NB4 (cell line): ENCODE results near the gene CUX1.

Experiments
- DNase-seq: peaks from one replicate; pipeline ENCODE4 v3.0.0; 2010; ENCODE audit warnings: low read depth
- H3K4me3 ChIP-seq: one replicate; pipeline ENCODE4 v1.5.1; 2011; ENCODE audit warnings: mild to moderate bottlenecking, low read depth, low read length, moderate library complexity
- CTCF ChIP-seq: IDR thresholded peaks from one replicate; pipeline ENCODE4 v1.5.1; 2012; ENCODE audit warnings: low read depth, low read length
- MAX ChIP-seq: IDR thresholded peaks from 2 replicates; pipeline ENCODE4 v1.6.1; 2011; ENCODE audit warnings: low read depth, low read length
- MYC ChIP-seq: IDR thresholded peaks from 2 replicates; pipeline ENCODE4 v1.6.1; 2011; ENCODE audit warnings: low read depth, low read length
- POLR2A ChIP-seq: IDR thresholded peaks from 2 replicates; pipeline ENCODE4 v1.6.1; 2011; ENCODE audit warnings: mild to moderate bottlenecking; ENCODE audit not compliant: insufficient read length; ENCODE audit errors: extremely low read depth

The CUX1 gene

GRCh38 chr7:102156867-102157266, 339.4 kb downstream of the CUX1 start:
- no peak for DNase-seq
- no peak for TF ChIP-seq CTCF
- TF ChIP-seq MYC: no peak
- TF ChIP-seq POLR2A: no peak
- no peak for TF ChIP-seq MAX
- no peak overlapping the region for H3K4me3 ChIP-seq

GRCh38 chr7:102165136-102165535, 347.7 kb downstream of the CUX1 start:
- no peak for DNase-seq
- TF ChIP-seq CTCF (no peak), POLR2A (no peak), MYC (no peak), MAX (no peak)
- H3K4me3 ChIP-seq: no peak overlapping the region

- TF ChIP-seq MYC (no peak), POLR2A (no peak), CTCF (no peak), MAX (no peak)
- H3K4me3 ChIP-seq: no peak overlapping the region
- DNase-seq: no peak
These were observed 349.8 kb downstream of the CUX1 start for GRCh38 chr7:102167254-102167653.

- TF ChIP-seq MAX: no peak
- TF ChIP-seq CTCF: no peak
- TF ChIP-seq POLR2A: no peak
- TF ChIP-seq MYC: no peak
- no peak for DNase-seq
- H3K4me3 ChIP-seq: no peak overlapping the region
These were observed 352.4 kb downstream of the CUX1 start for GRCh38 chr7:102169651-102170392.

- TF ChIP-seq POLR2A (no peak), MAX (no peak), CTCF (no peak), MYC (no peak)
- H3K4me3 ChIP-seq: no peak overlapping the region
- DNase-seq: no peak
These were observed 353.1 kb downstream of the CUX1 start for GRCh38 chr7:102170393-102170970.
